Brain microvascular endothelial cell (primary cell): ENCODE data around the gene FLCN.
A peak's percentile ranks its signal among the peaks of the same experiment; 100 is the strongest.

Experiments
- DNase-seq: peaks from one replicate; pipeline ENCODE4 v3.0.0-alpha.2; 2020
- H3K27ac ChIP-seq: fragments of 250-450 bp; sonication (Bioruptor Pico); 2 replicates; pipeline ENCODE4 v1.5.1; 2020; ENCODE audit warnings: mild to moderate bottlenecking, moderate library complexity
- H3K27me3 ChIP-seq: fragments of 250-450 bp; sonication (Bioruptor Pico); replicated peaks from 2 replicates; pipeline ENCODE4 v1.5.1; 2020; ENCODE audit warnings: mild to moderate bottlenecking
- H3K36me3 ChIP-seq: fragments of 250-450 bp; sonication (Bioruptor Pico); replicated peaks from 2 replicates; pipeline ENCODE4 v1.5.1; 2020; ENCODE audit warnings: mild to moderate bottlenecking
- H3K4me3 ChIP-seq: 2 replicates; pipeline ENCODE4 v1.5.1; 2011; ENCODE audit warnings: low read depth, mild to moderate bottlenecking, control low read depth, low read length, moderate library complexity
- CTCF ChIP-seq: IDR thresholded peaks from 2 replicates; pipeline ENCODE4 v1.5.1; 2011; ENCODE audit warnings: low read depth, mild to moderate bottlenecking, moderate library complexity, low read length, control low read depth, inconsistent platforms; ENCODE audit errors: missing control alignments
- in situ Hi-C: cut with HindIII; loops from 2 replicates; pipeline ENCODE4 v1.10.0; 2017; ENCODE audit warnings: low sequenced_read_pairs, low pct_ligation_motif_present

Gene FLCN

GRCh38 chr17:17241656-17242055 lies 4.7 kb upstream of the FLCN start:
- H3K27ac ChIP-seq: no peak overlapping the region
- no peaks in the 10 kb centered on the region for H3K27me3 ChIP-seq
- no peak for TF ChIP-seq CTCF
- in situ Hi-C loops: no loop called here
- DNase-seq: no peak
- H3K36me3 ChIP-seq: peaks cover 7% of the 10 kb centered on the region
- no peak overlapping the region for H3K4me3 ChIP-seq

- in situ Hi-C loops: no loop called here
- TF ChIP-seq CTCF: no peak
- peak; percentile 10 for DNase-seq
- H3K27me3 ChIP-seq: no peaks in the 10 kb centered on the region
- H3K27ac ChIP-seq: no peak overlapping the region
- H3K4me3 ChIP-seq: no peak overlapping the region
- H3K36me3 ChIP-seq: peaks cover 3% of the 10 kb centered on the region
Measured at GRCh38 chr17:17239832-17240231, 2.9 kb upstream of the FLCN start.

- Histone ChIP-seq H3K27ac (peak overlapping the region; percentile 100), H3K36me3 (peaks cover 11% of the 10 kb centered on the region), H3K4me3 (peak overlapping the region; percentile 99), H3K27me3 (no peaks in the 10 kb centered on the region)
- TF ChIP-seq CTCF: no peak
- in situ Hi-C loops: no loop called here
- DNase-seq: peak; percentile 24
Measured at GRCh38 chr17:17236295-17237025, 508 bp downstream of the FLCN start.

- Histone ChIP-seq H3K4me3 (peak overlapping the region; percentile 99), H3K36me3 (peaks cover 18% of the 10 kb centered on the region), H3K27ac (peak overlapping the region; percentile 100), H3K27me3 (no peaks in the 10 kb centered on the region)
- in situ Hi-C loops: no loop called here
- DNase-seq: peak; percentile 28
- TF ChIP-seq CTCF: no peak
Measured at GRCh38 chr17:17235212-17236174, 1.5 kb downstream of the FLCN start.

- H3K27me3 ChIP-seq: no peaks in the 10 kb centered on the region
- no peak for DNase-seq
- no peak overlapping the region for H3K4me3 ChIP-seq
- H3K36me3 ChIP-seq: peaks cover 49% of the 10 kb centered on the region
- no peak for TF ChIP-seq CTCF
- no peak overlapping the region for H3K27ac ChIP-seq
- in situ Hi-C loops: no loop called here
Measured at GRCh38 chr17:17232303-17232621, 4.7 kb downstream of the FLCN start.
